Measurements from ENCODE around the gene SRSF3. TPM values are rescaled to one million over a fixed set of nuclear protein-coding genes. Genes with fewer than 3 reads are reported as not detected.

Gene SRSF3
- total and polyA plus RNA-seq, 9 of the 15 experiments (the other 6 are each of a cell fraction or from before 2014, with no cell fraction given): 337 to 1,200 (median 518) TPM

DNA sequence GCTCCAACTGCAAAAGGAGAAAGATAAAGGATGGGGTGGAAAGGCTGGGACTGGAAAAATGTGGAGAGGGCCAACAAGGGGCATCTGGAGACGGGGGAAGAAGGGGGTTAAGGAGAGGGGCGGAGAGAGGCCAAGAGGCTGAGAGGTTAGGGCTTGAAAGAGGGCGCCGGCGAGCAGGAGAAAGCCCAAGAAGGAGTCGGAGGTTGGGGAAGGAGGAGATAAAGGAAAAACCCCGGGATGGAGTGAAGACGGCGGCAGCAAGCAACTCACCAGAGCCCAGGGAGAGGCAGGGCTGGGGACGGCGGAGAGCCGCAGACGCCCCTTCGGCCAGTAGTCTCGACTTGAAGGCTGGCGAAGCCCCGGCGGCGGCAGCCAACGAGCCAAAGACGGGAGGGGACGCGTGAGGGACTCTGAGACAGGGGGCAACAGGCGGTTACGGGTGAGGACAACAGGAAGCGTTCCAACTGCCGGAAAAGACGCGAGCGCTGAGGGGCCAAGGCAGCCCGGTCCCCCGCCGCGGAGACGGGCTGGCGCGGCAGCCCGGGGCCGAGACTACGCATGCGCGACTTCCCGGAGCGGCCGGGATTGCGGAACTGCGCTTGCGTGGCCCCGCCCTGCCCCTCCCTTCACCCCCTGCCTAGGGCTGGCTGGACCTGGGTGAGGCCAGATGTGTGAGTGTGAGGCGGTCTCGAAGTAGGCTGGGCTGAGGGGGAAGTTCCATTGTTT lies 47.1 kb upstream of the SRSF3 start, which contains the start of gene STK38 (continued):
- TF ChIP-seq, protein P1, sequence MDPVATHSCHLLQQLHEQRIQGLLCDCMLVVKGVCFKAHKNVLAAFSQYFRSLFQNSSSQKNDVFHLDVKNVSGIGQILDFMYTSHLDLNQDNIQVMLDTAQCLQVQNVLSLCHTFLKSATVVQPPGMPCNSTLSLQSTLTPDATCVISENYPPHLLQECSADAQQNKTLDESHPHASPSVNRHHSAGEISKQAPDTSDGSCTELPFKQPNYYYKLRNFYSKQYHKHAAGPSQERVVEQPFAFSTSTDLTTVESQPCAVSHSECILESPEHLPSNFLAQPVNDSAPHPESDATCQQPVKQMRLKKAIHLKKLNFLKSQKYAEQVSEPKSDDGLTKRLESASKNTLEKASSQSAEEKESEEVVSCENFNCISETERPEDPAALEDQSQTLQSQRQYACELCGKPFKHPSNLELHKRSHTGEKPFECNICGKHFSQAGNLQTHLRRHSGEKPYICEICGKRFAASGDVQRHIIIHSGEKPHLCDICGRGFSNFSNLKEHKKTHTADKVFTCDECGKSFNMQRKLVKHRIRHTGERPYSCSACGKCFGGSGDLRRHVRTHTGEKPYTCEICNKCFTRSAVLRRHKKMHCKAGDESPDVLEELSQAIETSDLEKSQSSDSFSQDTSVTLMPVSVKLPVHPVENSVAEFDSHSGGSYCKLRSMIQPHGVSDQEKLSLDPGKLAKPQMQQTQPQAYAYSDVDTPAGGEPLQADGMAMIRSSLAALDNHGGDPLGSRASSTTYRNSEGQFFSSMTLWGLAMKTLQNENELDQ (CRISPR knock-in tag; IDR thresholded peaks at IDR 0.05; ENCODE audit: borderline replicate concordance): no peak
- TF ChIP-seq PRPF4 (IDR thresholded peaks at IDR 0.05; ENCODE audit: insufficient read depth, low read depth, low read length, poor library complexity, severe bottlenecking): no peak
- no peak for TF ChIP-seq KLF1 (tag; IDR thresholded peaks at IDR 0.05)
- peak; percentile 67; the same call in 1 of the 2 replicates for TF ChIP-seq NR2C2 (CRISPR knock-in tag; IDR thresholded peaks at IDR 0.05)
- TF ChIP-seq NR2C2 (tag; IDR thresholded peaks at IDR 0.05): no peak
- no peak for TF ChIP-seq ZNF75A (CRISPR knock-in tag; IDR thresholded peaks at IDR 0.05)
- peak; percentile 82; the same call in 1 of the 2 replicates for TF ChIP-seq SMARCE1 (IDR thresholded peaks at IDR 0.05)
- TF ChIP-seq, protein P2, sequence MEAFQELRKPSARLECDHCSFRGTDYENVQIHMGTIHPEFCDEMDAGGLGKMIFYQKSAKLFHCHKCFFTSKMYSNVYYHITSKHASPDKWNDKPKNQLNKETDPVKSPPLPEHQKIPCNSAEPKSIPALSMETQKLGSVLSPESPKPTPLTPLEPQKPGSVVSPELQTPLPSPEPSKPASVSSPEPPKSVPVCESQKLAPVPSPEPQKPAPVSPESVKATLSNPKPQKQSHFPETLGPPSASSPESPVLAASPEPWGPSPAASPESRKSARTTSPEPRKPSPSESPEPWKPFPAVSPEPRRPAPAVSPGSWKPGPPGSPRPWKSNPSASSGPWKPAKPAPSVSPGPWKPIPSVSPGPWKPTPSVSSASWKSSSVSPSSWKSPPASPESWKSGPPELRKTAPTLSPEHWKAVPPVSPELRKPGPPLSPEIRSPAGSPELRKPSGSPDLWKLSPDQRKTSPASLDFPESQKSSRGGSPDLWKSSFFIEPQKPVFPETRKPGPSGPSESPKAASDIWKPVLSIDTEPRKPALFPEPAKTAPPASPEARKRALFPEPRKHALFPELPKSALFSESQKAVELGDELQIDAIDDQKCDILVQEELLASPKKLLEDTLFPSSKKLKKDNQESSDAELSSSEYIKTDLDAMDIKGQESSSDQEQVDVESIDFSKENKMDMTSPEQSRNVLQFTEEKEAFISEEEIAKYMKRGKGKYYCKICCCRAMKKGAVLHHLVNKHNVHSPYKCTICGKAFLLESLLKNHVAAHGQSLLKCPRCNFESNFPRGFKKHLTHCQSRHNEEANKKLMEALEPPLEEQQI (IDR thresholded peaks at IDR 0.05): no peak
- TF ChIP-seq ZNF239 (CRISPR knock-in tag; IDR thresholded peaks at IDR 0.05): no peak
- no peak for TF ChIP-seq YY1 (IDR thresholded peaks at IDR 0.05; ENCODE audit: borderline replicate concordance in 1 of 3, control insufficient read depth in 1 of 3, extremely low read depth in 1 of 3, insufficient read depth in 3 of 3, insufficient read length in 1 of 3, insufficient replicate concordance in 2 of 3, low read depth in 1 of 3, low read length in 2 of 3)
- TF ChIP-seq POLR2A (conservative IDR thresholded peaks at IDR 0.05): peak; percentile 97
- TF ChIP-seq ZNF699 (CRISPR knock-in tag; IDR thresholded peaks at IDR 0.05; ENCODE audit: insufficient replicate concordance): no peak
- TF ChIP-seq TCF7L2 (IDR thresholded peaks at IDR 0.05; ENCODE audit: low read depth, low read length): no peak
- TF ChIP-seq PTBP1 (IDR thresholded peaks at IDR 0.05; ENCODE audit: low read depth, low read length): no peak
- no peak for TF ChIP-seq GATAD2A (IDR thresholded peaks at IDR 0.05)
- TF ChIP-seq RFX7 (CRISPR knock-in tag; IDR thresholded peaks at IDR 0.05): no peak
- TF ChIP-seq MTA3 (IDR thresholded peaks at IDR 0.05; ENCODE audit: borderline replicate concordance): peak; percentile 66; the same call in 1 of the 2 replicates
- TF ChIP-seq NFE2 (IDR thresholded peaks at IDR 0.05; ENCODE audit: low read depth): no peak
- no peak for TF ChIP-seq ZNF79 (CRISPR knock-in tag; IDR thresholded peaks at IDR 0.05; ENCODE audit: low read depth)
- TF ChIP-seq, protein P3, sequence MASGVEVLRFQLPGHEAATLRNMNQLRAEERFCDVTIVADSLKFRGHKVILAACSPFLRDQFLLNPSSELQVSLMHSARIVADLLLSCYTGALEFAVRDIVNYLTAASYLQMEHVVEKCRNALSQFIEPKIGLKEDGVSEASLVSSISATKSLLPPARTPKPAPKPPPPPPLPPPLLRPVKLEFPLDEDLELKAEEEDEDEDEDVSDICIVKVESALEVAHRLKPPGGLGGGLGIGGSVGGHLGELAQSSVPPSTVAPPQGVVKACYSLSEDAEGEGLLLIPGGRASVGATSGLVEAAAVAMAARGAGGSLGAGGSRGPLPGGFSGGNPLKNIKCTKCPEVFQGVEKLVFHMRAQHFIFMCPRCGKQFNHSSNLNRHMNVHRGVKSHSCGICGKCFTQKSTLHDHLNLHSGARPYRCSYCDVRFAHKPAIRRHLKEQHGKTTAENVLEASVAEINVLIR (CRISPR knock-in tag; IDR thresholded peaks at IDR 0.05): no peak
- TF ChIP-seq ZNF134 (CRISPR knock-in tag; conservative IDR thresholded peaks at IDR 0.05): no peak
- TF ChIP-seq NFIC (IDR thresholded peaks at IDR 0.05): no peak
- no peak for TF ChIP-seq ZNF785 (CRISPR knock-in tag; IDR thresholded peaks at IDR 0.05)
- TF ChIP-seq, protein P4, sequence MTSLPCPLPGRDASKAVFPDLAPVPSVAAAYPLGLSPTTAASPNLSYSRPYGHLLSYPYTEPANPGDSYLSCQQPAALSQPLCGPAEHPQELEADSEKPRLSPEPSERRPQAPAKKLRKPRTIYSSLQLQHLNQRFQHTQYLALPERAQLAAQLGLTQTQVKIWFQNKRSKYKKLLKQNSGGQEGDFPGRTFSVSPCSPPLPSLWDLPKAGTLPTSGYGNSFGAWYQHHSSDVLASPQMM (CRISPR knock-in tag; IDR thresholded peaks at IDR 0.05): no peak
